DND-41 (cell line): ENCODE data around the gene CAPN14.

Experiments used
- EZH2 ChIP-seq: IDR thresholded peaks from 3 replicates; pipeline ENCODE4 v1.6.1; 2012; ENCODE audit warnings: borderline replicate concordance, low read depth, mild to moderate bottlenecking, moderate library complexity, low read length, inconsistent platforms; ENCODE audit not compliant: severe bottlenecking
- TF ChIP-seq, protein P1 (sequence below): IDR thresholded peaks from 2 replicates; pipeline ENCODE4 v1.5.1; 2012; ENCODE audit warnings: borderline replicate concordance, low read length, moderate library complexity, mild to moderate bottlenecking; ENCODE audit not compliant: poor library complexity, severe bottlenecking; ENCODE audit errors: extremely low read depth

DNA sequence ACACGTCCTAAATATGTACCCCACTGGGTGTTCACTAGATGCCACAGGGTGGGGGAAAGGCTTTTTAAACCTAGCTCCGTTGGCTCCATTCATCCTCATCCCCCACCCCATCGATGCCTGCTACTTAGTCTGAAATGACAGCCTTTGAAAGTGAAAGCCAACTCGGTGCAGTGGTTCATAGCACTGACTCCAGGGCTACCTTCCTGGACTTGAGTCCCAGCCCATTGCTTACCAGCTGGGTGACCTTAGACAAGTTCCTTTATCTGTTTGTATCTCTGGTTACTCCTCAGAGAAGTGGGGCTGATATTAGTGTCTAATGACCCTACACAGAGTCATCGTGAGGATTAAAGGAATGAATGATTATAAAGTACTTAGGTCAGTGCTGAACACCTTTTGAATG, 41.0 kb upstream of the CAPN14 start:
- TF ChIP-seq, protein P1, sequence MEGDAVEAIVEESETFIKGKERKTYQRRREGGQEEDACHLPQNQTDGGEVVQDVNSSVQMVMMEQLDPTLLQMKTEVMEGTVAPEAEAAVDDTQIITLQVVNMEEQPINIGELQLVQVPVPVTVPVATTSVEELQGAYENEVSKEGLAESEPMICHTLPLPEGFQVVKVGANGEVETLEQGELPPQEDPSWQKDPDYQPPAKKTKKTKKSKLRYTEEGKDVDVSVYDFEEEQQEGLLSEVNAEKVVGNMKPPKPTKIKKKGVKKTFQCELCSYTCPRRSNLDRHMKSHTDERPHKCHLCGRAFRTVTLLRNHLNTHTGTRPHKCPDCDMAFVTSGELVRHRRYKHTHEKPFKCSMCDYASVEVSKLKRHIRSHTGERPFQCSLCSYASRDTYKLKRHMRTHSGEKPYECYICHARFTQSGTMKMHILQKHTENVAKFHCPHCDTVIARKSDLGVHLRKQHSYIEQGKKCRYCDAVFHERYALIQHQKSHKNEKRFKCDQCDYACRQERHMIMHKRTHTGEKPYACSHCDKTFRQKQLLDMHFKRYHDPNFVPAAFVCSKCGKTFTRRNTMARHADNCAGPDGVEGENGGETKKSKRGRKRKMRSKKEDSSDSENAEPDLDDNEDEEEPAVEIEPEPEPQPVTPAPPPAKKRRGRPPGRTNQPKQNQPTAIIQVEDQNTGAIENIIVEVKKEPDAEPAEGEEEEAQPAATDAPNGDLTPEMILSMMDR, result no peak
- no peak for TF ChIP-seq EZH2
